GM19023 (cell line): ENCODE measurements around the gene OPCML.

Source experiments
- ATAC-seq: cut with Tn5 transposase; IDR thresholded peaks from one replicate; pipeline ENCODE4 v1.9.1; 2021; ENCODE audit warnings: mild to moderate bottlenecking, moderate library complexity; ENCODE audit not compliant: unreplicated experiment

OPCML gene

GRCh38 chr11:133081730-133082452, 450.4 kb downstream of the OPCML start:
- no peak for ATAC-seq

GRCh38 chr11:133081020-133081419, 451.3 kb downstream of the OPCML start:
- no peak for ATAC-seq

- ATAC-seq: peak; percentile 44
These were observed 453.5 kb downstream of the OPCML start for GRCh38 chr11:133078591-133079404.

- ATAC-seq: no peak
These were observed 454.3 kb downstream of the OPCML start for GRCh38 chr11:133078012-133078411.

GRCh38 chr11:133075351-133075750, 456.9 kb downstream of the OPCML start:
- no peak for ATAC-seq

GRCh38 chr11:133072858-133073582, 459.3 kb downstream of the OPCML start:
- ATAC-seq: no peak

GRCh38 chr11:133072378-133072777, 459.9 kb downstream of the OPCML start:
- ATAC-seq: no peak

GRCh38 chr11:133070791-133071190, 461.5 kb downstream of the OPCML start:
- no peak for ATAC-seq

- ATAC-seq: no peak
These were observed 462.1 kb downstream of the OPCML start for GRCh38 chr11:133070021-133070713.

- ATAC-seq: no peak
These were observed 466.3 kb downstream of the OPCML start for GRCh38 chr11:133065847-133066485.

- no peak for ATAC-seq
These were observed 467.3 kb downstream of the OPCML start for GRCh38 chr11:133064961-133065360.

- ATAC-seq: no peak
These were observed 468.0 kb downstream of the OPCML start for GRCh38 chr11:133064152-133064877.

GRCh38 chr11:133058501-133058900, 473.8 kb downstream of the OPCML start:
- no peak for ATAC-seq

GRCh38 chr11:133053124-133053776, 479.1 kb downstream of the OPCML start:
- ATAC-seq: no peak

GRCh38 chr11:133052537-133052936, 479.8 kb downstream of the OPCML start:
- no peak for ATAC-seq

- ATAC-seq: no peak
These were observed 482.9 kb downstream of the OPCML start for GRCh38 chr11:133049244-133050019.

- ATAC-seq: no peak
These were observed 484.0 kb downstream of the OPCML start for GRCh38 chr11:133048270-133048669.

GRCh38 chr11:133047771-133048115, 484.6 kb downstream of the OPCML start:
- ATAC-seq: no peak
